HCT116 (cell line): ENCODE data around the gene LAMC3. TPM values are rescaled to one million over a fixed set of nuclear protein-coding genes. Genes with fewer than 3 reads are reported as not detected.

Source experiments
- ATAC-seq: fragments of 200-7000 bp; cut with Tn5 transposase; 2 replicates; pipeline ENCODE4 v1.9.1; 2020; ENCODE audit warnings: mild to moderate bottlenecking, moderate library complexity
- BruUV-seq: library from RNA; stranded (reverse); fragments of 400-500 nt; replicated peaks from 2 replicates; lab custom pipeline; 2021; lab: Mats Ljungman, UMichigan
- CTCF ChIA-PET: fragments of 300-600 bp; sonication (Branson Sonifier 250); formaldehyde crosslinking; loops from one replicate; lab custom pipeline; 2021; ENCODE audit warnings: antibody characterized with exemption; lab: Charles Lee
- POLR2A ChIA-PET: fragments of 300-600, 350-600 bp; sonication (Branson Sonifier 250); formaldehyde crosslinking; loops from one replicate; lab custom pipeline; 2021; ENCODE audit warnings: antibody characterized with exemption; lab: Charles Lee
- RAD21 ChIA-PET, 2 experiments: fragments of 300-600 bp; sonication (Branson Sonifier 250); formaldehyde crosslinking; loops; one replicate each; lab custom pipeline; 2023; ENCODE audit warnings: low total read pairs in 2 of 2; ENCODE audit not compliant: uncharacterized antibody in 2 of 2, unreplicated experiment in 2 of 2, low non-redundant PET in 1 of 2; lab: Charles Lee
- DNase-seq: peaks from one replicate; pipeline ENCODE4 v3.0.0-alpha.2; 2010; ENCODE audit warnings: low read depth, low spot score
- H2AFZ ChIP-seq: fragments of 200-600 bp; shearing (Covaris generic), sonication (generic); 2 replicates; pipeline ENCODE4 v1.6.1; 2017; ENCODE audit warnings: low read depth, mixed run types, mixed read lengths, antibody characterized with exemption, low read length; ENCODE audit not compliant: poor library complexity, severe bottlenecking
- H3K27ac ChIP-seq: 2 replicates; pipeline ENCODE4 v1.5.1; 2012; ENCODE audit warnings: low read depth, low read length
- H3K27me3 ChIP-seq: fragments of 200-600 bp; sonication (generic); 2 replicates; pipeline ENCODE4 v1.6.1; 2016; ENCODE audit warnings: mixed run types, low read length, mixed read lengths; ENCODE audit not compliant: insufficient read depth
- H3K36me3 ChIP-seq, 2 experiments: fragments of 200-500 bp in 1 of 2; fragments of 200-600 bp in 1 of 2; sonication (Bioruptor generic) in 1 of 2; sonication (generic) in 1 of 2; 2 replicates each; pipeline versions ENCODE4 v1.5.1 to v1.6.1; 2014 to 2016; ENCODE audit warnings: low read length in 2 of 2, inconsistent platforms in 1 of 2, mixed read lengths in 1 of 2, mixed run types in 1 of 2; ENCODE audit not compliant: insufficient read depth in 2 of 2, control insufficient read depth in 1 of 2
- H3K4me1 ChIP-seq, 2 experiments: fragments of 200-600 bp in 1 of 2; sonication (generic) in 1 of 2; 2 replicates each; pipeline versions ENCODE4 v1.5.1 to v1.6.1; 2012 to 2017; ENCODE audit warnings: low read length in 2 of 2, inconsistent platforms in 1 of 2, mild to moderate bottlenecking in 1 of 2, mixed read lengths in 1 of 2, mixed run types in 1 of 2, moderate library complexity in 1 of 2; ENCODE audit not compliant: insufficient read depth in 2 of 2, control insufficient read depth in 1 of 2
- H3K4me2 ChIP-seq: fragments of 200-600 bp; sonication (generic); 2 replicates; pipeline ENCODE4 v1.6.1; 2017; ENCODE audit warnings: mixed run types, low read length, mixed read lengths
- H3K4me3 ChIP-seq, 2 experiments: fragments of 200-600 bp in 1 of 2; sonication (generic) in 1 of 2; replicated peaks in 1 of 2; 2 replicates each; pipeline ENCODE4 v1.5.1; 2011 to 2016; ENCODE audit warnings: low read length in 2 of 2, control low read depth in 1 of 2, low read depth in 1 of 2, mild to moderate bottlenecking in 1 of 2, mixed read lengths in 1 of 2, mixed run types in 1 of 2
- H3K79me2 ChIP-seq: fragments of 200-600 bp; sonication (generic); 2 replicates; pipeline ENCODE4 v1.6.1; 2017; ENCODE audit warnings: mild to moderate bottlenecking, mixed run types, low read length, moderate library complexity, mixed read lengths; ENCODE audit not compliant: insufficient read depth
- H3K9ac ChIP-seq: fragments of 200-600 bp; sonication (generic); 2 replicates; pipeline ENCODE4 v1.6.1; 2016; ENCODE audit warnings: low read length, mixed read lengths
- H3K9me2 ChIP-seq: fragments of 200-600 bp; sonication (generic), shearing (Covaris generic); 2 replicates; pipeline ENCODE4 v1.6.1; 2017; ENCODE audit warnings: mixed run types, mild to moderate bottlenecking, moderate library complexity; ENCODE audit not compliant: insufficient read depth
- H3K9me3 ChIP-seq, 2 experiments: fragments of 200-500 bp in 1 of 2; fragments of 200-600 bp in 1 of 2; sonication (Bioruptor generic) in 1 of 2; sonication (generic) in 1 of 2; 2 replicates each; pipeline ENCODE4 v1.6.1; 2014 to 2017; ENCODE audit warnings: low read length in 2 of 2, mixed read lengths in 2 of 2, inconsistent platforms in 1 of 2, low read depth in 1 of 2, mild to moderate bottlenecking in 1 of 2, mixed run types in 1 of 2, moderate library complexity in 1 of 2; ENCODE audit not compliant: control insufficient read depth in 1 of 2, insufficient read depth in 1 of 2
- H4K20me1 ChIP-seq: fragments of 200-600 bp; sonication (generic), shearing (Covaris generic); 2 replicates; pipeline ENCODE4 v1.6.1; 2017; ENCODE audit warnings: mixed run types, mild to moderate bottlenecking, moderate library complexity; ENCODE audit not compliant: insufficient read depth
- ATF3 ChIP-seq: IDR thresholded peaks from 2 replicates; pipeline ENCODE4 v1.6.1; 2012
- CTCF ChIP-seq, 3 experiments: fragments of 200-600 bp in 1 of 3; sonication (generic) in 1 of 3; IDR thresholded peaks in 2 of 3; conservative IDR thresholded peaks in 1 of 3; 2 replicates each; pipeline ENCODE4 v1.5.1; 2012 to 2017; ENCODE audit warnings: low read depth in 2 of 3, low read length in 2 of 3, antibody characterized with exemption in 1 of 3, borderline replicate concordance in 1 of 3, control low read depth in 1 of 3, mild to moderate bottlenecking in 1 of 3, mixed read lengths in 1 of 3, mixed run types in 1 of 3, moderate library complexity in 1 of 3; ENCODE audit not compliant: insufficient read depth in 1 of 3
- ELF1 ChIP-seq: IDR thresholded peaks from 2 replicates; pipeline ENCODE4 v1.6.1; 2012; ENCODE audit warnings: low read depth, borderline replicate concordance
- EZH2 ChIP-seq: fragments of 200-600 bp; sonication (generic); IDR thresholded peaks from 2 replicates; pipeline ENCODE4 v1.6.1; 2017; ENCODE audit warnings: antibody characterized with exemption, mixed run types
- JUND ChIP-seq: IDR thresholded peaks from 2 replicates; pipeline ENCODE4 v1.6.1; 2012
- POLR2AphosphoS5 ChIP-seq: IDR thresholded peaks from 2 replicates; pipeline ENCODE4 v1.6.1; 2011; ENCODE audit warnings: mild to moderate bottlenecking, low read depth, low read length, moderate library complexity
- SIN3A ChIP-seq: IDR thresholded peaks from 2 replicates; pipeline ENCODE4 v1.6.1; 2012; ENCODE audit warnings: low read depth
- SRF ChIP-seq: IDR thresholded peaks from 2 replicates; pipeline ENCODE4 v1.6.1; 2012; ENCODE audit warnings: low read depth
- ZFX ChIP-seq: fragments of 450-650 bp; IDR thresholded peaks from 2 replicates; pipeline ENCODE4 v1.6.1; 2017
- ZNF274 ChIP-seq: fragments of 200-500 bp; sonication (Bioruptor generic); IDR thresholded peaks from 2 replicates; pipeline ENCODE4 v1.6.1; 2014; ENCODE audit warnings: mild to moderate bottlenecking, low read depth, low read length, inconsistent platforms
- intact Hi-C: fragments of 100-400 bp; cut with micrococcal nuclease; formaldehyde crosslinking; loops from 2 replicates; pipeline ENCODE4 v1.10.0; 2022
- total RNA-seq: library from RNA; stranded (reverse); gene quantifications from one replicate; pipeline ENCODE4 v1.2.1, GENCODE V29; 2021; ENCODE audit not compliant: unreplicated experiment

LAMC3 gene
- total RNA-seq, 1 experiment from 2014 or later, result 7.7 TPM

- H3K36me3 ChIP-seq, result no peaks in the 10 kb centered on the region
- H3K27me3 ChIP-seq, result no peaks in the 10 kb centered on the region
- H3K9me3 ChIP-seq, result no peaks in the 10 kb centered on the region
- no peaks in the 10 kb centered on the region for H3K9me2 ChIP-seq
- H3K27ac ChIP-seq, result no peak overlapping the region
- TF ChIP-seq CTCF (IDR thresholded peaks at IDR 0.05 in 2 of 3, conservative IDR thresholded peaks at IDR 0.05 in 1 of 3; ENCODE audit: borderline replicate concordance in 1 of 3, insufficient read depth in 1 of 3, low read depth in 2 of 3, low read length in 2 of 3), result no peak
- no peak overlapping the region for H3K4me2 ChIP-seq
- peaks cover 0 to 4% of the 10 kb centered on the region in 2 experiments; a peak in 1 of 4 replicates for H3K4me1 ChIP-seq
- H2AFZ ChIP-seq, result no peak overlapping the region
- intact Hi-C loops, result no loop called here
- ATAC-seq (no peak), DNase-seq (no peak)
- no peak overlapping the region for H3K9ac ChIP-seq
- H3K79me2 ChIP-seq, result no peaks in the 10 kb centered on the region
- BruUV-seq, result no TSS peak
- CTCF ChIA-PET, result no interaction called here
- no peaks in the 10 kb centered on the region for H4K20me1 ChIP-seq
- no peak overlapping the region for H3K4me3 ChIP-seq
- POLR2A ChIA-PET, result no interaction called here
- RAD21 ChIA-PET, result no interaction called here
Observed at GRCh38 chr9:131103535-131103934, 94.6 kb downstream of the LAMC3 start.

GRCh38 chr9:131104016-131104740 lies 95.2 kb downstream of the LAMC3 start:
- no peak for DNase-seq
- no peak overlapping the region for H3K4me3 ChIP-seq
- H3K27me3 ChIP-seq, result no peaks in the 10 kb centered on the region
- no peak overlapping the region for H2AFZ ChIP-seq
- no peaks in the 10 kb centered on the region for H3K9me3 ChIP-seq
- ChIA-PET POLR2A (no interaction called here), CTCF (no interaction called here), RAD21 (no interaction called here)
- H3K4me1 ChIP-seq, result peaks cover 0 to 4% of the 10 kb centered on the region in 2 experiments; a peak in 1 of 4 replicates
- H3K9me2 ChIP-seq, result no peaks in the 10 kb centered on the region
- no TSS peak for BruUV-seq
- TF ChIP-seq SRF (no peak), ELF1 (no peak), JUND (no peak), ZFX (no peak), EZH2 (no peak), POLR2AphosphoS5 (no peak), SIN3A (no peak), ATF3 (no peak), ZNF274 (no peak)
- no peak overlapping the region for H3K4me2 ChIP-seq
- no peak overlapping the region for H3K9ac ChIP-seq
- H4K20me1 ChIP-seq, result no peaks in the 10 kb centered on the region
- no peak for ATAC-seq
- H3K36me3 ChIP-seq, result no peaks in the 10 kb centered on the region
- H3K27ac ChIP-seq, result no peak overlapping the region
- intact Hi-C loops, result no loop called here
- H3K79me2 ChIP-seq, result no peaks in the 10 kb centered on the region
